DMS53 (cell line): Measurements from ENCODE around the gene PHPT1.
"Not testable (repeated sequence)": the region's sequence is repeated elsewhere in the genome, so short reads cannot be mapped to it uniquely, and the experiment has no call there.

Source experiments
- DNase-seq: peaks from one replicate; lab custom pipeline; 2025; lab: John Stamatoyannopoulos, UW

PHPT1 gene

DNA sequence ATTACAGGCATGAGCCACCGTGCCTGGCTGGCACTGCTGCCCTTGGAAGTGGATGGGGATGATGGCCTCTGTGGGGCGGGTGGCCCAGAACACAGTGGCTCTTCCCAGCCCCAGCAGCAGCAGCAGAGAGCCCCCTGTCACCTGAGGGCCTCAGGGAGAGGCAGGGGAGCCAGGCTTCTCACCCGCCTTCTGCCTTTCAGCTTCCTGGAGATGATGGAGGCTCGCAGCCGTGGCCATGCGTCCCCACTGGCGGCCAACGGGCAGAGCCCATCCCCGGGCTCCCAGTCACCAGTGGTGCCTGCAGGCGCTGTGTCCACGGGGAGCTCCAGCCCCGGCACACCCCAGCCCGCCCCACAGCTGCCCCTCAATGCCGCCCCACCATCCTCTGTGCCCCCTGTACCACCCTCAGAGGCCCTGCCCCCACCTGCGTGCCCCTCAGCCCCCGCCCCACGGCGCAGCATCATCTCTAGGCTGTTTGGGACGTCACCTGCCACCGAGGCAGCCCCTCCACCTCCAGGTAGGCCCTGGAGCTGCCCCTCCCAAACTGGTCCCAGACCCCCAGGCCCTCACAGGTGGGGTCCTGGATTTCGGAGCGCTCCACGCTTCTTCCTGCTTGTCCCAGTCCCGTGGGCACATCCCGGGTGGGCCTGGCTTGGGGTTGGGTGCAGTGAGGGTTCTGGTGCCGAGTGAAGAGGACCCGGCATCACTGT is 11.9 kb upstream of the PHPT1 start:
- no peak for DNase-seq

DNA sequence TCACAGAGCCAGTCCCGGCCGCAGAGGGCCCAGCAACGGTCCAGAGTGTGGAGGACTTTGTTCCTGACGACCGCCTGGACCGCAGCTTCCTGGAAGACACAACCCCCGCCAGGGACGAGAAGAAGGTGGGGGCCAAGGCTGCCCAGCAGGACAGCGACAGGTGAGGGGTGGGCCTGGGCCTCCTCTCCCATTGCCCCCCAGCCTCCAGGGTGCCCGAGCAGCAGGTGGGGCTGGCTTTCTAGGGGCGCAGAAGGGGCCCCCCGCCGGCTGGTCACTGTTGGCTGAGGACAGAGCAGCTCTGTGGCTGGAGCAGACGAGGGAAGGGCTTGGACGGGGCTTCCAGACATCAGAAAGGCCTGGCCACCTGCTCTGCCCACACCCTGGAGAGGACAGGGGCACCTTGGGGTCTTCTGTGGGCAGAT is 11.3 kb upstream of the PHPT1 start:
- not testable (repeated sequence) for DNase-seq

- DNase-seq: no peak
Observed at GRCh38 chr9:136838314-136839228, 10.6 kb upstream of the PHPT1 start.

- no peak for DNase-seq
Observed at GRCh38 chr9:136839229-136840139, 9.7 kb upstream of the PHPT1 start.

DNA sequence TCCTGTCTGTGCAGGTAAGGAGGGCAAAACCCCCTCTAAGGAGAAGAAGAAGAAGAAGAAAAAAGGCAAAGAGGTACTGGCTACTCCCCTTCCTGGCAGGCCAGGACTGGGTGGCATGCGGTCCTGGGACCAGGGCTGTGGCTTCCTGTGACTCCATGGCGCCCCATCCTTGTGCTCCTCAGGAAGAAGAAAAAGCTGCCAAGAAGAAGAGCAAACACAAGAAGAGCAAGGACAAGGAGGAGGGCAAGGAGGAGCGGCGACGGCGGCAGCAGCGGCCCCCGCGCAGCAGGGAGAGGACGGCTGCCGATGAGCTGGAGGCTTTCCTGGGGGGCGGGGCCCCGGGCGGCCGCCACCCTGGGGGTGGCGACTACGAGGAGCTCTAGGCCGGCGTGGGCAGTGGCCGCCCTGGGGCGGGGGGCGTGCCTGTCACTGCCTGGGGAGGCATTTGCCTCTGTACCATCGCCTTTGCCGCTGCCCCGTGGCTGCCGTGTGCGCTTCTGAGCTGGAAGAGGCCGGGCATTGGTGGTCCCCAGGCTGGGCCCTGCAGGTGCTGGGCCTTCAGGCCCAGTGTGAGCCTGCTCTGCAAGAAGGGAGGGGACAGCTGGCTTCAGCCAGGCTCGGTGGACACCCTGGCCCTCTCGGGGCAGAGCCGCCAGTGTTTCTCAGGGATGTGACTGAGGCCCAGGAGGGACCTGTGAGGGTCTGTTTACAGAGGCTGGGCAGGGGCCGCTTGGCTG is 8.9 kb upstream of the PHPT1 start:
- DNase-seq: peak; percentile 85

DNA sequence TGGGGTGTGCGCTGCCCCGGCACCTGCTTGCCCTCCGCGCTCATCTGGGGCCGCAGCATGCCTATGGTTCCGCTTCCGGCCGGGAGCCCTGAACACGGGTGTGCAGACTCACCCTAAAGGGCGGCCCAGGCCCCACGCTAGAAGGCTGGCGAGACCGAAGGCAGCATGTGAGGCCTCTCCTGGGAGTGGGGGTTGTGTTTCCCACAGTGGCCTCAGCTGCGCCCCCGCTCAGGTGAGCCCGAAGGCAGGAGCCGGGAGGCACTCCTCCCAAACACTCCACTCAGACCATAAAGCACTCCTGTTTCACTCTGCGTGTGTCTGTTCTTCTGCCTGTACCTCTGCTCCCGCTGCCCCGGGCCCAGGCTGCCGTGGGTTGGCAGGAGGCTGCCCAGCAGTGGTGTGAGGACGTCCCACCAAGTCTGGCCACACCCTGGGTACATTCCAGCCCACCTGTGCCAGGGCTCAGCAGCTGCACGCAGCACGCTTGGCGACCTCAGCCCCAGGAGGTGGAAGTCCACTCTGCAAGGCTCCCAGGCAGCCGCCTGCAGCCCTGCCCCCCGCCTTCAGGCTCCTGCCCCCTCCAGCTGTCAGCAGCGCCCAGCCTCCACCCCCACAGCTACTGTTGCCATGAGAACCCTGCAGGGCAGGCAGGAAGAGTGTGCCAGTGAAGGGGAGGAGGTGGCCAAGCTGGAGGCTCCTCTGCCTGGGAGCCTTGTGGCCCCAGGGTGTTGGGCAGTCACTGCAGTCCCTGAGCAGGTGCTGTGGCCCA is 8.1 kb upstream of the PHPT1 start:
- peak; percentile 98 for DNase-seq

GRCh38 chr9:136841646-136842379 is 7.4 kb upstream of the PHPT1 start:
- peak; percentile 88 for DNase-seq

GRCh38 chr9:136842380-136842948 is 6.7 kb upstream of the PHPT1 start, which contains the start of gene AJM1:
Gene AJM1, plus strand, starts transcription at chr9:136842478. Its CDS starts 1,937 bp downstream, at chr9:136844415.
- DNase-seq: peak; percentile 86

- not testable (repeated sequence) for DNase-seq
Observed at GRCh38 chr9:136843159-136843800, 5.9 kb upstream of the PHPT1 start.

DNA sequence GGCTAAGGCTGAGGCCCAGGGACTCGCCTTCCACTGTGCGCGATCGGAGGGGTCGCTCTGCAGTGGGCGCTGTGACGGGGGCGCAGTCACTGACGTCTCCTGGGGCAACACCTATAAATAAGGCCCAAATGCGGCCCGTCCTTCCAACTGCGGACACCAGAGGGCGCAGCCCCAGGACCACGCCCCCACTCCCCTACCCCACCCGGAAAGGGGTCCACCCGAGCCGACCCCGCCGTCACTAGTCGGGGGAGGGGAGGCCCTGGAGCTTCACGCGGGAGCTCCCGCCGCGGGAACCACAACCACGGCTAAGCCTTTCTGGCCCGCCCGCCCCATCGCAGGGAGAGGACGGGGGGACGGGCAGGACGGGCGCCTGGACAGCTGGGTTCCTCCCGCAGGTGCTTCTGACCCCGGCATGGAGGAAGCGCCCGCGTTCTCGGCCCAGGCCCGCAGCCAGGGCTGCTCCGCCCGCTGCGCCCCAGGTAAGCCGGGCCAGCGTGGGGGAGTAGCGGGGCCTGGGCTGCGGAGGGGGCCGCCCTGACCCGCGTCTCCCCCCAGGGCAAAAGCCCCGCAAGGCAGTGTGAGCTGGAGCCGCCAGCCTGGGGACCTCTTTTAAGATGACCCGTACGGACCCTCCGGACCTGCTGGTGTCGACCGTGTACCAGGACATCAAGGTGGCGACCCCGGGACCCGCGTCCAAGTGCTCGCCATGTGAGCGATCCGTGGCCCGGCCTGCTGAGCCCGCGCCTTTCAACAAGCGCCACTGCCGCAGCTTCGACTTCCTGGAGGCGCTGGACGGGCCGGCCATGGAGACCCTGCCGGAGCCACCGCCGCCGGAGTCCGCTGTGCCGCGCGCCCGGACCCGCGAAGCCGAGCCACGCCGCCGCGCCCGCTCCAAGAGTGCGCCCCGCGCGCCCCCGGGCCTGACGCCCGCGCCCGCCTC is 5.1 kb upstream of the PHPT1 start:
- peak; percentile 60 for DNase-seq

DNA sequence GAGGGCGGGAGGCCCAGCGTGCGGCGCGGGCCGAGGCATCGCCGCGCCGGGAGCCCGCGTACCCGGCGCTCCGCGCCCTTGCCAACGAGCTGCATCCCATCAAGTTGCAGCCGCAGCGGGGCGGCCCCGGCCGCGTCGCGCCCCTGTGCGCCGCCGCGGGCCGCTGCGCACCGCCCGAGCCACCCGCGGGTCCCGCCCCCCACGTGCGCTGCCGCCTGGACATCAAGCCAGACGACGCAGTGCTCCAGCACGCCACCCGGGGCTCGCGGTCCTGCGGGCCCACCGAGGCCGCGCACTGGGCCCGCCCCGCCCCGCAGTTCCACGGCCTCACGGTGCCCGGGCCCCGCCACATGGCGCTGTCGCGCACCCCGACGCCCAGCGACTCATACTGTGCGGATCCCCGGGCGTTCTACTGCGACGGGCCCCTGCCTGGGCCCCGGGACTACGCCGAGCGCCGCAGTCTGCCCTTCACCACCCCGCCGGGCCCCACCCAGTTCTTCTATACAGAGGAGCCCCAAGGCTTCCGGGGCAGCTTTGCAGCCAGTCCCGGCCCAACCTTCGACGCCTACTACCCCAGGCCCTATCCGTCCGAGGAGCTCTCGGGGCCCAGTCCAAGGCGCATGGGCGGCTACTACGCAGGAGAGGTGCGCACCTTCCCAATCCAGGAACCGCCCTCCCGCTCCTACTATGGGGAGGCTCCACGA is 4.3 kb upstream of the PHPT1 start:
- DNase-seq: peak; percentile 59

DNA sequence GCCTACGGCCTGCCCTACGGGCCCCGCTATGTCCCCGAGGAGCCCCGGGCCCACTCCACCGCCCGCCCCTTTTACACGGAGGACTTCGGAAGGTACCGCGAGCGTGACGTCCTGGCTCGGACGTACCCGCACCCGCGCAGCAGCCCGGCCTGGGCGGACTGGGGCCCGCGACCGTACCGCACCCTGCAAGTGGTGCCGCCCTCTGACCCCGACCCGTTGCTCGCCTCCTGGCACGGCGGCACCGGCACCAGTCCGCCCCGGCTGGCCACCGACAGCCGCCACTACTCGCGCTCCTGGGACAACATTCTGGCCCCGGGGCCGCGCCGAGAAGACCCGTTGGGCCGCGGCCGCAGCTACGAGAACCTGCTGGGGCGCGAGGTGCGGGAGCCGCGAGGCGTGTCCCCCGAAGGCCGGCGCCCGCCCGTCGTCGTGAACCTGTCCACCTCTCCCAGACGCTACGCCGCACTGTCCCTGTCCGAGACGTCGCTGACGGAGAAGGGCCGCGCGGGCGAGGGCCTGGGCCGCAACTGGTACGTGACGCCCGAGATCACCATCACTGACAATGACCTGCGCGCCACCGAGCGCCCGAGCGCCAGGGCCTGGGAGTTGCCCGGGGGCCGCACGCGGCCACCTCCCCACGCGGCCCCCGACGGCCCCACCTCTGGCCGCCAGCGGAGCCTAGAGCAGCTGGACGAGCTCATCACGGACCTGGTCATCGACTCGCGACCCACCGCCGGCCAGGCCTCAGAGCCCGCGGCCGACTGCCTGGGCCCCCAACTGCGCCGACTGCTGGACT is 3.5 kb upstream of the PHPT1 start:
- peak; percentile 61 for DNase-seq

DNA sequence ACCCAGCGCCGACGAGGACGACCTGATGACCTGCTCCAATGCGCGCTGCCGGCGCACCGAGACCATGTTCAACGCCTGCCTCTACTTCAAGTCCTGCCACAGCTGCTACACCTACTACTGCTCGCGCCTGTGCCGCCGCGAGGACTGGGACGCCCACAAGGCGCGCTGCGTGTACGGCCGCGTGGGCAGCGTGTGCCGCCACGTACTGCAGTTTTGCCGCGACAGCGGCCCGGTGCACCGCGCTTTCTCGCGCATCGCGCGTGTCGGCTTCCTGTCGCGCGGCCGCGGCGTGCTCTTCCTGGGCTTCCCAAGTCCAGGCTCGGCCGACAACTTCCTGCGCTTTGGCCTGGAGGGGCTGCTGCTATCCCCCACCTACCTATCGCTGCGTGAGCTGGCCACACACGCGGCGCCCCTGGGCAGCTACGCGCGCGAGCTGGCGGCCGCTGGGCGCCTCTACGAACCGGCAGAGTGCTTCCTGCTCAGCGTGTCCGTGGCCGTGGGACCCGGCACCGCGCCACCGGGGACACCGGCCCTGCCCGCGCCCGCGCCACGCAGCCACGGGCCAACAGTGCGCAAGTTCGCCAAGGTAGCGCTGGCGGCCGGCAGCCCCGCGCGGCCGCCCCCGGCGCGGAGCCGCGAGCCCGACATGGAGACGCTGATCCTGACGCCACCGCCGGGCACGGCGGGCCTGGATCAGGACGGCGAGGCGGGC is 2.7 kb upstream of the PHPT1 start:
- peak; percentile 75 for DNase-seq

GRCh38 chr9:136847088-136847825 is 2.0 kb upstream of the PHPT1 start:
- peak; percentile 94 for DNase-seq

- DNase-seq: peak; percentile 97
Observed at GRCh38 chr9:136847826-136848392, 1.3 kb upstream of the PHPT1 start.
